H9 (cell line): ENCODE data around the gene ZNF354C. TPM values are rescaled to one million over a fixed set of nuclear protein-coding genes. Genes with fewer than 3 reads are reported as not detected.

Source experiments
- DNase-seq: peaks from one replicate; pipeline ENCODE4 v3.0.0-alpha.2; 2017
- H2AFZ ChIP-seq: one replicate; pipeline ENCODE4 v1.6.1; 2013; ENCODE audit warnings: mild to moderate bottlenecking, low read length, control low read depth, moderate library complexity
- H2AK5ac ChIP-seq: 2 replicates; pipeline ENCODE4 v1.6.1; 2013; ENCODE audit warnings: low read length, control low read depth, mixed read lengths; ENCODE audit not compliant: insufficient read length
- H2BK120ac ChIP-seq: one replicate; pipeline ENCODE4 v1.6.1; 2013; ENCODE audit warnings: low read depth, mild to moderate bottlenecking, low read length, control low read depth, inconsistent platforms; ENCODE audit not compliant: poor library complexity, severe bottlenecking
- H2BK12ac ChIP-seq: 2 replicates; pipeline ENCODE4 v1.6.1; 2013; ENCODE audit warnings: low read length, control low read depth, mixed read lengths, low read depth; ENCODE audit not compliant: insufficient read length
- H2BK15ac ChIP-seq: 2 replicates; pipeline ENCODE4 v1.6.1; 2013; ENCODE audit warnings: low read depth, low read length, control low read depth
- H2BK20ac ChIP-seq: one replicate; pipeline ENCODE4 v1.6.1; 2013; ENCODE audit warnings: low read depth, mild to moderate bottlenecking, low read length, control low read depth, inconsistent platforms; ENCODE audit not compliant: poor library complexity, severe bottlenecking
- H2BK5ac ChIP-seq: 2 replicates; pipeline ENCODE4 v1.6.1; 2013; ENCODE audit warnings: low read length, control low read depth, mixed read lengths; ENCODE audit not compliant: insufficient read length
- H3K14ac ChIP-seq: 2 replicates; pipeline ENCODE4 v1.6.1; 2013; ENCODE audit warnings: low read length, control low read depth; ENCODE audit not compliant: insufficient read depth
- H3K18ac ChIP-seq: 2 replicates; pipeline ENCODE4 v1.6.1; 2013; ENCODE audit warnings: low read depth, mild to moderate bottlenecking, mixed read lengths, low read length, control low read depth; ENCODE audit not compliant: insufficient read length
- H3K23ac ChIP-seq: 2 replicates; pipeline ENCODE4 v1.6.1; 2013; ENCODE audit warnings: low read length, control low read depth, mixed read lengths, low read depth; ENCODE audit not compliant: insufficient read length
- H3K23me2 ChIP-seq: 2 replicates; pipeline ENCODE4 v1.6.1; 2013; ENCODE audit warnings: low read depth, mild to moderate bottlenecking, mixed read lengths, low read length, control low read depth; ENCODE audit not compliant: insufficient read length, poor library complexity, severe bottlenecking
- H3K27ac ChIP-seq: 2 replicates; pipeline ENCODE4 v1.5.1; 2013; ENCODE audit warnings: low read length, control low read depth, mixed read lengths, low read depth; ENCODE audit not compliant: insufficient read length
- H3K27me3 ChIP-seq: 2 replicates; pipeline ENCODE4 v1.6.1; 2013; ENCODE audit warnings: low read length, control low read depth, inconsistent platforms; ENCODE audit not compliant: insufficient read depth
- H3K4ac ChIP-seq: 2 replicates; pipeline ENCODE4 v1.6.1; 2013; ENCODE audit warnings: low read depth, mild to moderate bottlenecking, control low read depth, inconsistent platforms, low read length, moderate library complexity
- H3K4me1 ChIP-seq: 2 replicates; pipeline ENCODE4 v1.6.1; 2013; ENCODE audit warnings: low read length, control low read depth, inconsistent platforms; ENCODE audit not compliant: insufficient read depth
- H3K4me2 ChIP-seq: 2 replicates; pipeline ENCODE4 v1.6.1; 2013; ENCODE audit warnings: low read length, control low read depth, mixed read lengths; ENCODE audit not compliant: insufficient read length, insufficient read depth
- H3K56ac ChIP-seq: 2 replicates; pipeline ENCODE4 v1.6.1; 2013; ENCODE audit warnings: low read depth, mild to moderate bottlenecking, mixed read lengths, low read length, control low read depth; ENCODE audit not compliant: insufficient read length
- H3K79me1 ChIP-seq: 2 replicates; pipeline ENCODE4 v1.6.1; 2013; ENCODE audit warnings: low read depth, mild to moderate bottlenecking, moderate library complexity, low read length, control low read depth, inconsistent platforms; ENCODE audit not compliant: insufficient read depth, poor library complexity, severe bottlenecking
- H3K79me2 ChIP-seq: 2 replicates; pipeline ENCODE4 v1.6.1; 2013; ENCODE audit warnings: low read length, control low read depth, inconsistent platforms; ENCODE audit not compliant: insufficient read depth
- H3K9ac ChIP-seq: 2 replicates; pipeline ENCODE4 v1.6.1; 2013; ENCODE audit warnings: low read length, control low read depth, mixed read lengths; ENCODE audit not compliant: insufficient read length; ENCODE audit errors: extremely low read depth
- H3K9me3 ChIP-seq: one replicate; pipeline ENCODE4 v1.6.1; 2013; ENCODE audit warnings: low read depth, low read length, inconsistent platforms; ENCODE audit not compliant: control insufficient read depth
- H3T11ph ChIP-seq: one replicate; pipeline ENCODE4 v1.6.1; 2013; ENCODE audit warnings: mild to moderate bottlenecking, low read length, control low read depth, inconsistent platforms
- H4K20me1 ChIP-seq: one replicate; pipeline ENCODE4 v1.6.1; 2013; ENCODE audit not compliant: control insufficient read depth, insufficient read length, insufficient read depth
- H4K5ac ChIP-seq: 2 replicates; pipeline ENCODE4 v1.6.1; 2013; ENCODE audit warnings: low read depth, mild to moderate bottlenecking, mixed read lengths, low read length, control low read depth; ENCODE audit not compliant: insufficient read length
- H4K8ac ChIP-seq: replicated peaks from 2 replicates; pipeline ENCODE4 v1.6.1; 2013; ENCODE audit warnings: low read length, control low read depth, mixed read lengths, low read depth; ENCODE audit not compliant: insufficient read length
- H4K91ac ChIP-seq: 2 replicates; pipeline ENCODE4 v1.6.1; 2013; ENCODE audit warnings: low read depth, mild to moderate bottlenecking, moderate library complexity, mixed read lengths, low read length, control low read depth; ENCODE audit not compliant: insufficient read length
- H3K27ac Mint-ChIP-seq, 3 experiments: 2 replicates in 2 of 3; 3 replicates in 1 of 3; pipeline ENCODE4 v1.8.0; 2020 to 2021; ENCODE audit warnings: mixed read lengths in 3 of 3, mild to moderate bottlenecking in 1 of 3, moderate library complexity in 1 of 3
- H3K27me3 Mint-ChIP-seq: 2 replicates; pipeline ENCODE4 v1.8.0; 2021; ENCODE audit warnings: low read depth, mild to moderate bottlenecking, moderate library complexity, mixed read lengths
- H3K36me3 Mint-ChIP-seq, 3 experiments: 2 replicates in 2 of 3; 3 replicates in 1 of 3; pipeline ENCODE4 v1.8.0; 2020 to 2021; ENCODE audit warnings: low read depth in 3 of 3, mixed read lengths in 3 of 3; ENCODE audit not compliant: insufficient read depth in 1 of 3
- H3K4me1 Mint-ChIP-seq, 2 experiments: 2 replicates each; pipeline ENCODE4 v1.8.0; 2020; ENCODE audit warnings: mixed read lengths in 2 of 2
- H3K4me3 Mint-ChIP-seq, 2 experiments: 2 replicates in 1 of 2; 3 replicates in 1 of 2; pipeline ENCODE4 v1.8.0; 2020 to 2021; ENCODE audit warnings: mild to moderate bottlenecking in 2 of 2, mixed read lengths in 2 of 2, moderate library complexity in 1 of 2
- H3K9me3 Mint-ChIP-seq, 2 experiments: 2 replicates in 1 of 2; 3 replicates in 1 of 2; pipeline ENCODE4 v1.8.0; 2020; ENCODE audit warnings: mild to moderate bottlenecking in 2 of 2, mixed read lengths in 2 of 2, moderate library complexity in 1 of 2
- WGBS: extraction: QIAGEN DNeasy Blood & Tissue Kit; methylation state at CpG from one replicate; pipeline ENCODE4 v1.1.7; 2013; ENCODE audit warnings: missing lambda C conversion rate, low lambda C conversion rate, mixed read lengths; ENCODE audit not compliant: insufficient read length; ENCODE audit errors: extremely low coverage; 5-methylcytosine and 5-hydroxymethylcytosine counted together
- total RNA-seq: library from RNA; stranded (reverse); gene quantifications from 2 replicates; pipeline ENCODE4 v1.2.1, GENCODE V29; 2021
- TF ChIP-seq, protein P1 (sequence below): fragments of 200-600 bp; sonication (generic); conservative IDR thresholded peaks from 3 replicates; pipeline ENCODE4 v1.8.0; 2021; ENCODE audit warnings: antibody characterized with exemption, mild to moderate bottlenecking

The ZNF354C gene
- total RNA-seq, 1 experiment from 2014 or later: 5.4 TPM

GRCh38 chr5:179111267-179112207 lies 51.4 kb downstream of the ZNF354C start:
- Histone ChIP-seq H3K27ac (no peak overlapping the region), H3K4ac (no peak overlapping the region), H2AK5ac (no peak overlapping the region), H3K14ac (no peak overlapping the region), H2BK20ac (no peak overlapping the region), H2BK120ac (no peak overlapping the region), H3K9ac (no peak overlapping the region), H2BK12ac (no peak overlapping the region), H2BK15ac (no peak overlapping the region), H3T11ph (no peak overlapping the region), H3K23ac (no peak overlapping the region), H3K79me2 (no peaks in the 10 kb centered on the region), H3K23me2 (no peaks in the 10 kb centered on the region), H3K27me3 (no peaks in the 10 kb centered on the region), H3K9me3 (peaks cover 21% of the 10 kb centered on the region), H3K79me1 (no peaks in the 10 kb centered on the region), H4K91ac (no peak overlapping the region), H2AFZ (no peak overlapping the region), H3K18ac (no peak overlapping the region), H3K4me1 (no peaks in the 10 kb centered on the region), H3K56ac (no peak overlapping the region), H3K4me2 (no peak overlapping the region), H2BK5ac (no peak overlapping the region), H4K5ac (no peak overlapping the region), H4K8ac (no peak overlapping the region), H4K20me1 (no peaks in the 10 kb centered on the region)
- H3K27ac Mint-ChIP-seq: no peak overlapping the region
- DNase-seq: no peak
- no peaks in the 10 kb centered on the region for H3K4me1 Mint-ChIP-seq
- peaks cover 0 to 22% (median 13%) of the 10 kb centered on the region in 3 experiments; a peak in 5 of 7 replicates for H3K36me3 Mint-ChIP-seq
- TF ChIP-seq, protein P1, sequence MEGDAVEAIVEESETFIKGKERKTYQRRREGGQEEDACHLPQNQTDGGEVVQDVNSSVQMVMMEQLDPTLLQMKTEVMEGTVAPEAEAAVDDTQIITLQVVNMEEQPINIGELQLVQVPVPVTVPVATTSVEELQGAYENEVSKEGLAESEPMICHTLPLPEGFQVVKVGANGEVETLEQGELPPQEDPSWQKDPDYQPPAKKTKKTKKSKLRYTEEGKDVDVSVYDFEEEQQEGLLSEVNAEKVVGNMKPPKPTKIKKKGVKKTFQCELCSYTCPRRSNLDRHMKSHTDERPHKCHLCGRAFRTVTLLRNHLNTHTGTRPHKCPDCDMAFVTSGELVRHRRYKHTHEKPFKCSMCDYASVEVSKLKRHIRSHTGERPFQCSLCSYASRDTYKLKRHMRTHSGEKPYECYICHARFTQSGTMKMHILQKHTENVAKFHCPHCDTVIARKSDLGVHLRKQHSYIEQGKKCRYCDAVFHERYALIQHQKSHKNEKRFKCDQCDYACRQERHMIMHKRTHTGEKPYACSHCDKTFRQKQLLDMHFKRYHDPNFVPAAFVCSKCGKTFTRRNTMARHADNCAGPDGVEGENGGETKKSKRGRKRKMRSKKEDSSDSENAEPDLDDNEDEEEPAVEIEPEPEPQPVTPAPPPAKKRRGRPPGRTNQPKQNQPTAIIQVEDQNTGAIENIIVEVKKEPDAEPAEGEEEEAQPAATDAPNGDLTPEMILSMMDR: no peak
- H3K4me3 Mint-ChIP-seq: no peak overlapping the region
- no CpG with 5 or more reads among the region's 21 CpGs for WGBS
- peaks cover 88 to 89% of the 10 kb centered on the region in 2 experiments for H3K9me3 Mint-ChIP-seq
- peaks cover 25% of the 10 kb centered on the region for H3K27me3 Mint-ChIP-seq
